HG03025 (cell line): ENCODE measurements around the gene ARHGEF10L.
"Not testable (repeated sequence)": the region's sequence is repeated elsewhere in the genome, so short reads cannot be mapped to it uniquely, and the experiment has no call there.

Source experiments
- ATAC-seq: cut with Tn5 transposase; IDR thresholded peaks from one replicate; pipeline ENCODE4 v1.9.1; 2021; ENCODE audit warnings: mild to moderate bottlenecking, moderate library complexity; ENCODE audit not compliant: unreplicated experiment, low FRiP score

Gene ARHGEF10L, protein sequence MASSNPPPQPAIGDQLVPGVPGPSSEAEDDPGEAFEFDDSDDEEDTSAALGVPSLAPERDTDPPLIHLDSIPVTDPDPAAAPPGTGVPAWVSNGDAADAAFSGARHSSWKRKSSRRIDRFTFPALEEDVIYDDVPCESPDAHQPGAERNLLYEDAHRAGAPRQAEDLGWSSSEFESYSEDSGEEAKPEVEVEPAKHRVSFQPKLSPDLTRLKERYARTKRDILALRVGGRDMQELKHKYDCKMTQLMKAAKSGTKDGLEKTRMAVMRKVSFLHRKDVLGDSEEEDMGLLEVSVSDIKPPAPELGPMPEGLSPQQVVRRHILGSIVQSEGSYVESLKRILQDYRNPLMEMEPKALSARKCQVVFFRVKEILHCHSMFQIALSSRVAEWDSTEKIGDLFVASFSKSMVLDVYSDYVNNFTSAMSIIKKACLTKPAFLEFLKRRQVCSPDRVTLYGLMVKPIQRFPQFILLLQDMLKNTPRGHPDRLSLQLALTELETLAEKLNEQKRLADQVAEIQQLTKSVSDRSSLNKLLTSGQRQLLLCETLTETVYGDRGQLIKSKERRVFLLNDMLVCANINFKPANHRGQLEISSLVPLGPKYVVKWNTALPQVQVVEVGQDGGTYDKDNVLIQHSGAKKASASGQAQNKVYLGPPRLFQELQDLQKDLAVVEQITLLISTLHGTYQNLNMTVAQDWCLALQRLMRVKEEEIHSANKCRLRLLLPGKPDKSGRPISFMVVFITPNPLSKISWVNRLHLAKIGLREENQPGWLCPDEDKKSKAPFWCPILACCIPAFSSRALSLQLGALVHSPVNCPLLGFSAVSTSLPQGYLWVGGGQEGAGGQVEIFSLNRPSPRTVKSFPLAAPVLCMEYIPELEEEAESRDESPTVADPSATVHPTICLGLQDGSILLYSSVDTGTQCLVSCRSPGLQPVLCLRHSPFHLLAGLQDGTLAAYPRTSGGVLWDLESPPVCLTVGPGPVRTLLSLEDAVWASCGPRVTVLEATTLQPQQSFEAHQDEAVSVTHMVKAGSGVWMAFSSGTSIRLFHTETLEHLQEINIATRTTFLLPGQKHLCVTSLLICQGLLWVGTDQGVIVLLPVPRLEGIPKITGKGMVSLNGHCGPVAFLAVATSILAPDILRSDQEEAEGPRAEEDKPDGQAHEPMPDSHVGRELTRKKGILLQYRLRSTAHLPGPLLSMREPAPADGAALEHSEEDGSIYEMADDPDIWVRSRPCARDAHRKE (N-terminal part only)

DNA sequence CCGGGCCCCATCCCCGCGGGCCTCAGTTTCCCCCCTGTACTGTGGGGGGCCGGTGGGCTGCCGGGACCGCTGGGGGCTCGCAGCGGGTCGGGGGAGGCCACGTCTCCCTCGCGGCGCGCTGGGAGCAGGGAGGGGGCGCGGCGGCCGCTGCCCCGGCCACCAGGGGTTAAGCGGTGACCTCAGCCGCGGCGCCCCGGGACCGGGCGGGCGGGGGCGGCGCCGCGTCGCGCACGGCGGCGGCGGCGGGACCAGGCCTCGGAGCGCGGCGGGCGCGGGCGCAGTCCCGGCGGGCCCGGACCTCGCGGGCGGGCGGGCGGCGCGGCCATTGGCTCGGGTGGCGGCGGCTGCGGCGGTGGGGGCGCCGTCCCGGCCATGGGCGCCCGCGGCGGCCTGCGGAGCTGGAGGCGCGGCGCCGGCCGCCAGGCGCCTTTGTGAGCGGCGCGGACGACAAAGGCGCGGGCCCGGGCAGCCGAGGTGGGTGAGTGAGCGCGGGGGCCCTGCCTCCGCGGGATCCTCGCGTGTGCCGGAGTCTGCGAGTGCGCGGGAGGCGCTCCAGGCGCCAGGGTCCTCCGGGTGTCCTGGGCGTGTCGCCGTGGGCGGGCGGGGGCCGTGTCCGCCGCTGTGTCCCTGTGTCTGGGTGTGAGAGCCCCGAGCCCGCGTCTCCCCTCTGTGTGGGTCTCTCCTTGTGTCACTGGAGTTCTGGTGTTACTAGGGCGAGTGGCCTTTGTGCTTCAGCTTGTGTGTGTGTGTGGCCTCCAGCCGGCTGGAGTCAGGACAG is at the start of gene ARHGEF10L:
ARHGEF10L (plus strand) TSS at position 222 of the 778 bp plus-strand sequence. CDS start 40,898 bp downstream, outside the sequence.
- no peak for ATAC-seq

DNA sequence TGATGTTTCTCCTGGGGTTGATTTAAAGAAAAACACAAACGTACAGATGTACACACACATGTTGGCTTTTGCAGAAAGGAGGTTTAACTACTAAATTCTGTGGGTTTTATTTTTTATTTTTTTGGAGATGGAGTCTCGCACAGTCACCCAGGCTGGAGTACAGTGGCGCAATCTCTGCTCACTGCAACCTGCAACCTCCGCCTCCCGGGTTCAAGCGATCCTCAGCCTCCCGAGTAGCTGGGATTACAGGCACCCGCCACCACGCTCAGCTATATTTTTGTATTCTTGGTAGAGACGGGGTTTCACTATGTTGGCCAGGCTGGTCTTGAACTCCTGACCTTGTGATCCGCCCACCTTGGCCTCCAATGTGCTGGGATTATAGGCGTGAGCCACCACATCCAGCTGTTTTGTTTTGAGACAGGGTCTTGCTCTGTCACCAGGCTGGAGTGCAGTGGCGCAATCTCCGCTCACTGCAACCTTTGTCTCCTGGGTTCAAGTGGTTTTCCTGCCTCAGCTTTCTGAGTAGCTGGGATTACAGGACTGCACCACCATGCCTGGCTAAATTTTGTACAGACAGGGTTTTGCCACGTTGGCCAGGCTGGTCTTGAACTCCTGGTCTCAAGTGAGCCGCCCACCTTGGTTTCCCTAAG is 49.6 kb upstream of the ARHGEF10L start:
- ATAC-seq: not testable (repeated sequence)

DNA sequence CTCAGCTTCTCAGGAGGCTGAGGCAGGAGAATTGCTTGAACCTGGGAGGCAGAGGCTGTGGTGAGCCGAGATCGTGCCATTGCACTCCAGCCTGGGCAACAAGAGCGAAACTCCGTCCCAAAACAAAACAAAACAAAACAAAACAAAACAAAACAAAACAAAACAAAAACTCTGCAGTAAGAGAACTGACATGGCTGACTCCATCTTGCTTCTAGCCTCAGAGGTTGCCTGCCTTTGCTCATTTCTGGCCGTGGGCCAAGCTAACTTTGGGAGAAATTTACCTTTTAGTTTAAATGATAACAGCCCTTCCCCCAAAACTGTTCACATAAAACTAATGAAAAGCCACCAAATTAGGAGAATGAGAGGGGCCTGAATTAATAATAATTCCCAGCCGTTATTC is 48.8 kb upstream of the ARHGEF10L start:
- not testable (repeated sequence) for ATAC-seq

DNA sequence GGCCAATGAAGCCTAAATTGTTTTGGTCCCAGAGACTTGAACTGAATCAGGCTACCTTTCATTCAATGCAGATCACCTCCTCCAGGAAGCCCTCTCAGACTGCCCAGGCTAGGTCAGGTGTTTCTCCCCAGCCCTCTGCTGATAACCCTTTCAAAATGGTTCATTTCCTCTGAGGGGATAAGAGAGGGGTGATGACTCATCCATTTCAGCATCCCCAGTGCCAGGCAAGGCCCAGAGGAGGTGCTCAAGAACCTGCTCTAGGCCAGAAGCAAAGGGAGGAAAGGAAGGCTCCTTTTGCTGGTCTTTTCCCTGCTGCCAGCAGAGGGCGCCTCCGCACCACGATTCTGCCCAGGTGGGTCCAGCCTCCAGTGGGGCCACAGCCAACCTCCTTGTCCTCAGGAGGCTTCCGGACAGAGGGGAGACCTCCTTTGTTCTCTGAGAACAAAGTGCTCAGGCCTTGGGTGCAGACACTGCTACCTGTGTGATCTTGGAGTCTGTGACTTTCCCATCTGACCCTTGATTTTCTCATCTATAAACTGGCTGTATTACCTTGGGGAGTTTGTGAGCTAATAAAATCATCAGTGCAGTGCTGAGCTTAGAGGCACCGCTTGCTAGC is 45.3 kb upstream of the ARHGEF10L start:
- no peak for ATAC-seq

DNA sequence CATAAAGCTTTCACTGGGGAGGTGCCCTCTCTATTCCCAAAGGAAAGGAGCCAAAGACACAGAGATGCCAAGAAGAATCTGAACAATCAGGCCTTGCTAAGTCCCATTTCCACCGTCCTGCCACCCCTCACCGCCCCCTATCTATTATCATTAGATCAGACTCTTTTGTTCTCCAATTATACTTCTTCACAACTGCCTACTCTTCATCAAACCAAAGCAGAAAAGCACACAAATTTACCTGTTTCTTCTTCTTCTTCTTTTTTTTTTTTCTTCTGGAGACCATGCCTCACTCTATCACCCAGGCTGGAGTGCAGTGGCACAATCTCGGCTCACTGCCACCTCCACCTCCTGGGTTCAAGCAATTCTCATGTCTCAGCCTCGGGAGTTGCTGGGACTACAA is 43.1 kb upstream of the ARHGEF10L start:
- no peak for ATAC-seq

DNA sequence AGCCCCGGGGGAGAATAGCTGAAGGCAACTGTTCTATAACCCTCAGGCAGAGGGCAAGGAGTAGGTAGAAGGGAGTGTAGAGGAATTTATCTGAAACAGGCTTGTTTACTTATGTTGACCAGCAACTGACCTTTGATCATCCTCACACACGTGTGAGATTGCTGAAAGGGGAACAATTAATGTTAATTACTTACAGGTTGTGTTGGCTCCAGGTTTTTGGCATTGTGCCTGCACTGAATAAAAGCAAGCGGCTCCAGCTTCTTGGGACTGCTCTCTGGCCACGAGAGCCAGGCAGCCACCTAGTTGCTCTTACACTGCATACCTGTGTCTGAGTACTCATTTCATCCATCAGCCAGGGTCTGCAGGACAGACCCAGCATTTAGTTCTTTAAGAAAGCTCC is 41.3 kb upstream of the ARHGEF10L start:
- ATAC-seq: no peak

DNA sequence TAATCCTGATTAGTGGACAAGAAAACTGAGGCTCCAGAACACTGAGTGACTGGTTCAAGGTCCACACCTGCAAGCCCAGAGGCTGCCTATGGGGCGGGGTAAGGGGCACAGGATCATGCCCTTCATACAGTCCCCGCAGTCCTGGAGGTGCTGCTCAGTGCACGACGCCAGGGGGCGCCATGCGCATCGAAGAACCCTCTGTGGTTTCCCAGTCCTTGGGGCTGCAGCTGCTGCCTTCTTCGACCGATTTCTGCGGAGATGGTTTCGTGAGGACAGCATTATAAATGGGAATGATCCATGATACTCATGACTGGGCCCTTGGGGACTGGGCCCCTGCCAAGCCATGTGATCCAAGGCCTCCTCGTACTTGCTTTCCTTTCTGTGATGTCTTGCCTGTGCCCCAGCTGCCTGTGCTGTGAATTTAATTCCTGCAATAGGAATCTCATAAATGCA is 37.1 kb upstream of the ARHGEF10L start:
- ATAC-seq: no peak

DNA sequence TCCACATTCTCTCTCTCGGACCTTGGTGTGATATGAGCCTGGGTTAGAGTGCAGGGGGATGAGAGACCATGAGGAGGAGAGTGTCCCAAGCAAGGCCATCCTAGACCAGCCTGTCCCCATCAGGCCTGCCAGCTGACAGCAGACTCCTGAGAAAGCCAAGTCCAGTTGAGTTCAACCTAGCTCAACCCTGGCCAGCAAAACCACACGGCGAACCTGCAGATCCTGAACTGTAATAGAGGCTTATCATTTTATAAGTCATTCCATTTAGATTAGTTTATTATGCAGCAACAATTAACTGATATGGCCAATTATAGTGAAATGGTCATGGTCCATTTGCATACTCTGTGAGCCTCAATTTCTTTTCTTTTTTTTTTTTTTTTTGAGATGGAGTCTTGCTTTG is 36.4 kb upstream of the ARHGEF10L start:
- no peak for ATAC-seq

DNA sequence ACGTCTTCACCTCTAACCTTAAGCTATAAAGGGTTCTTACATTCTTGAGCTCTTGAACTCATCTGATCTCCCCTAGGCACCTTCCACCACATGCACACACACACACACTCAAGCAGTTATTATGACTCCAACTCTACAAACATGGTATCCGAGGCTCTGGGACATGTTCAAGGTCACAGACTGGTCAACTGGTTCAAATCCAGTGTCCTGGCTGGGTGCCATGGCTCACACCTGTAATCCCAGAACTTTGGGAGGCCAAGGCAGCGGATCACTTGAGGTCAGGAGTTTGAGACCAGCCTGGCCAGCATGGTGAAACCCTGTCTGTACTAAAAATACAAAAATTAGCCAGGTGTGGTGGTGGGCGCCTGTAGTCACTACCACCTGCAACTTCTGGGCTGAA is 32.3 kb upstream of the ARHGEF10L start:
- ATAC-seq: not testable (repeated sequence)

DNA sequence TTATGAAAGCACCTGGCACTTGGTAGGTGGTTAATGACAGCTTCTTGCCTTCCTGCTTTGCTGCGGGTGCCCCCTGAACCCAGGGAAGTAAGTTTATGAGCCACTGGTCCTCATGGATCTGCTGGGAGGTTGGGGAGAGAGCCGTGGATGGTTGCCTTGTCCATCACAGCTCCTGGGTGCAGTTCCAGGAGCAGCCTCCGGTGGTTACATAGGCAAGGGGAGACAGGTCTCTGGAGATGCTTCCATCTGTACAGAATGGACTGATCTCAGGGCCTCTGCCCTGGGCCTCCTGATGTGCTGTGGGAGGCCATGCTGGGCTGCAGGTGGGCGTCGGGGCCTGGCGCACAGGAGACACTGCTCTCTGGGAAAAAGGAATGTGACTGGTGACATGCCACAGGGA is 31.6 kb upstream of the ARHGEF10L start:
- no peak for ATAC-seq

DNA sequence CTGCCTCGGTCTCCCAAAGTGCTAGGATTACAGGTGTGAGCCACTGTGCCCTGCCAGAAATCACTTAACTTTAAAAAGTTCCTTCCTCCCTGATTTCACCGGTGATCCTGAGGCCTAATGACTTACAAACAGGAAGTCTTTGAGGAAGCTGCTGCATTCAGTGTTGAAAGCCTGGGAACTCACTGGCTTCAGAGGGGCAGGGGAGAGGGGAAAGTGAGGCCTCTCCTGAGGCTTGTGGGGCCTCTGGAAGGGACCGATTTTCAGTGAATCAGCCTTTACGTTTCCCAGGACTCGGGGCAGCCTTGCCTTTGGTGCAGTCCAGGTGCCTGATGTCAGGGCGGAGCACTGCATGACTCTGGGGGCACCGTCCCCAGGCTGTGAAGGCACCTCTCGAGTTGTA is 30.1 kb upstream of the ARHGEF10L start:
- no peak for ATAC-seq

DNA sequence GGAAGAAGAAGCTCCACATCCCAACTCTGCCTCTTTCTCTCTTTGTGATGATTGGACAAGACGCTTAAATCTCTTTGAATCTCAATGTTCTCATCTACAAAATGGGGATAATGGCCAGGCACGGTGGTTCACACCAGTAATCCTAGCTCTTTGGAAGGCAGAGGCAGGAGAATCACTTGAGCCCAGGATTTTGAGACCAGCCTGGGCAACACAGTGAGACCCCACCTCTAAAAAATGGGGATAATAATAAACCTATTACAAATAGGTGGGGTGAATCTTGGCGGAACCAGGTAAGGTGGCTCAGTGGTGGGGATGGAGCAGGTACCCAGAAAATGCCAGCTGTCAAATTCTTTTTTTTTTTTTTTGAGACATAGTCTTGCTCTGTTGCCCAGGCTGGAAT is 29.4 kb upstream of the ARHGEF10L start:
- ATAC-seq: no peak

DNA sequence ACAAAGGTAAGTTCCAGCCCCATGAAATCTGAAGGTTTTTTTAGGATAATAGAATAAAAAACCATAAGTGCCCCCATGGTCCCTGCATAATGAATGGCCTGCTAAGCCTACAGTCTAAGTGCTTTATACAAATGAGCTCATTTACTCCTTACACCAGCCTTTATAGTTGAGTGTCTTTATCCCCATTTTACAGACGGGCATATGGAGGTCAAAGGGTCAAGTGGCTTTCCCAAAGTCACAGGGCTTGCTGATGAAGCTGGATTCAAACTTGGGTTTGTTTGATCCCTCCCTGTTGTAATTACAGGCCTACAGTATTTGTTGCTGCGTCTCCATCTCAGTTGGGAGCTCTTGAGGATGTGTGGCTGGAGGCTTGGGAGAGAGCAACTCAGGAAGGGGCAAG is 28.3 kb upstream of the ARHGEF10L start:
- no peak for ATAC-seq

DNA sequence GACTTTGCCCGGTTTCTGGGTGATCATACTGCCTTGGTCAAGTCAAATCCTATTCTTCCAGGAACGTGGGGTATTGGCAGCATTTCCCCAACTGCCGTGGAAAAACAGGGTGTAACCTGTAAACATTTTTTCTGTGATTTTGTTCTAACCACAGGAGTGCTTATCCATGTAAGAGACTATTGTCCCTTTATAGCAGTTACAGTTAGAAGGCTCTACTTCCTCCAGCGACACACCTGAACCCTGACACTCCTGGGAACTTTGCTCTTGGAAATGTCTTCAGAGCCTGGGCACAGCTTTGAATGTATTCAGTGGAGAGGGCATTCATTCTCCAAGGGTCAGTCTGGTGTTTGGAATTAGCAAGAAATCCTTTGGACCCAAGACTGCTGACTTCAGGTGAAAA is 26.4 kb upstream of the ARHGEF10L start:
- no peak for ATAC-seq

DNA sequence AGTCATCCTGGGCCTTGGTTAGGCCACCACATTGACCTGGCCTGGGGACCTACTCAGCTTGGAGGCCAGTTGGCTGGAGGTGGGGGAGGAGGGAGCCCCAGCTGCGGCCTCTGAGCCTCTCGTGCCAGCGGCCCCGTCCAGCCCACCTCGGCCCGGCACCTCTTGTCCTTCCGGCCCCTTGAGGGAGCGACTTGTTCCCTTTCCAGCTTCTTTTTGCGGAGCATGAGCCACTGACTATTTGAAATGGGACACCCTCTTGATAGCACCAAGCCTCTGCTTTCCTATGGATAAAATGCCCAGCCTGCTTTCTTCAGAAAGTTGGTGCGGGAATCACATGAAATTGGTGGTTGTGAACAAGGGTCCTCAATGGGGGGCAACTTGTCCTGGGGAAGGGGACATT is 24.7 kb upstream of the ARHGEF10L start:
- no peak for ATAC-seq

DNA sequence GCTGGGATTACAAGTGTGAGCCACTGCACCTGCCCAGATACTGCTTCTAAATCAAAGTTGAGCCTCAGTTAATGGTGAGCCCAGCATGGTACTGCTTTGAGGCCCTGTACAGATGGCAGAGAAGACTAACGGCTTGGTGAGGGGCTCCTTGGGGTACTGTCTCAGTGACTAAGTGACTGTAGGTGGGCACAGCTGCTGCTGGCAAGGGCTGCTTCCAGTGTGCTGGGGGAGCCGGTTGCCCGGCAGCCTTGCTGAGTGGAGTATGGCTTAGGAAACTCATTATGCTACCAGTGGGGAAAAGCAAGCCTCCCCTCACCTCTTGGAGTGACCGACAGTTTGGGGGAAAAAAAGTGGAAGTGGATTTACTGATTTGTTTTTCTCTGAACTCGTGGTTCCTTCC is 23.6 kb upstream of the ARHGEF10L start:
- ATAC-seq: no peak

DNA sequence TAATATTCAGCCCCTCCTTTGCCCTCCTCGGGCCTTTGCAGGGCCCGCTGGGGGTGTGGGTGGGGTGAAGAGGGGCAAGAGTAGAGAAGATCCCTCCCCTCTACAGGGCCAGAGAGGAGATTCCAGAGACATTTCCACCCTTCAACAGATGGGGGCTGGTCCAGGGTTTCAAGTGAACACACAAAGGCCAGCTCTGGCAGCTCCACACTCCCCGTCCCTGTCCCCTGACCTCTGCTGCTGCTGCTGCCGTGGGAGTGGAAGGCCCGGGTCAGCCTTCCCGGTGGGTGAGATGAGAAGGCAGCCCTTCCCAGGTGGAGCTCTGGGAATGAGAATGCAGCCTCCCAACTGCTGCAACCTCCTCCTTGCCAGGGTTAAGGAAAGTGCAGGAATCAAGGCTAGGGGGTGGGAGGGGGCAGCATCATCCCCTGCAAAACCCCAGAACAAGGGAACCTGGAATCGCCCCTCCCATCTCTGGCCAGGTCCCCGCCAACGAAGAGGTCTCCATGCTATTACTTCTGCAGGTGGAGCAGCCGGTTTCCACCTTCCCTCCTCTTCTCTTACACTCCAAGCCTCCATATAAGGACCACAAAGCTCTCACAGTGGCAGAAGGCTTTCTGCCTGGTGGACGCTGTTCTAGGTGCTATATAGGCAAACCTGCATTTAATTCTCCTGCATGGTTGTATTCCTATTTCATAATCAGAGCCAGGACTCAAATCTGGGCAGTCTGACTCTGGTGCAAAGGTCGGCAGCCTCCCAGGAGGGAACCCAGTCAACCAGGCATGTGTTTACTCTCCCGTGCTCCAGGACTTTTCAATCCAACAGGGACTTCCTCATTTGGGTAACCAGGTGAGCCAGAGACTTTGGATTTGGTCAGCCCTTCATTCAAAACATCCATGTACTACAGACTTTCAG is 22.9 kb upstream of the ARHGEF10L start:
- no peak for ATAC-seq

DNA sequence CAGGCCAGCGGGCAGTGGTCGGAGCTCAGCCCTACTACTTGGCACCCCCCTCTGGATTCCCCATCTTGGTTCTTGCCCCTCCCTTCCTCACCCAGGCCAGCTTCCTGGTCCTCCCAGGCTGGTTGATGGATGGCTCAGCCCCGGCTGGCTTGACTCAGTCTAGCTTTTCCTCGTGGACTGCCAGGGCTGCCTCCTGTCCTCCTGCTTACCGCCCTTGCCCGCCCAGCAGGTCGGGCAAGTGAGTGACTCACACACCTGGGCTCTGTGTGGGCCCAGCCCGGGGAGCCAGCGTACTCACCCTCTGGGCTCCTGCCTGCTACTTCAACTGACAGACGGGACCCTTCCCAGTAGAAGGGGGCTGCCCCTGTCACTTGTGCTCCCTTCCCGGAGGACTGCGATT is 19.5 kb upstream of the ARHGEF10L start:
- no peak for ATAC-seq
